Renal cortex interstitium (tissue), 11 donors: ENCODE results near the gene IYD. TPM values are rescaled to one million over a fixed set of nuclear protein-coding genes. Genes with fewer than 3 reads are reported as not detected.
A peak's percentile ranks its signal among the peaks of the same experiment; 100 is the strongest.

Source experiments
- DNase-seq, 11 donors: peaks; one replicate each; pipeline ENCODE4 v3.0.0-alpha.2; 2013; ENCODE audit warnings: low read depth in 9 of 11, low spot score in 4 of 11; ENCODE audit errors: extremely low read depth in 1 of 11
- polyA plus RNA-seq, 3 donors: library from polyadenylated mRNA; unstranded; fragments of 120-200 nt; gene quantifications; one replicate each; pipeline ENCODE4 v1.2.1, GENCODE V29; 2013; ENCODE audit not compliant: insufficient read length in 3 of 3

The IYD gene
- polyA plus RNA-seq, 3 donors, result 4.0 to 8.2 (median 4.6) TPM

- DNase-seq, result no peak
Observed at GRCh38 chr6:150380256-150380655, 11.4 kb downstream of the IYD start.

- no peak for DNase-seq
Observed at GRCh38 chr6:150382171-150382570, 13.4 kb downstream of the IYD start.

- DNase-seq, result no peak
Observed at GRCh38 chr6:150391414-150391813, 22.6 kb downstream of the IYD start.

GRCh38 chr6:150391890-150392289 is 23.1 kb downstream of the IYD start:
- no peak for DNase-seq

GRCh38 chr6:150392452-150393220 is 23.8 kb downstream of the IYD start:
- DNase-seq, result no peak

GRCh38 chr6:150394053-150394898 is 25.5 kb downstream of the IYD start:
- no peak for DNase-seq

- no peak for DNase-seq
Observed at GRCh38 chr6:150394899-150395295, 26.1 kb downstream of the IYD start.

GRCh38 chr6:150395388-150396009 is 26.7 kb downstream of the IYD start:
- peak in 3 of 11 donors; percentile 53 to 72 (median 58) for DNase-seq

- DNase-seq, result peak; percentile 73 to 95 (median 90)
Observed at GRCh38 chr6:150403458-150404246, 34.8 kb downstream of the IYD start.

GRCh38 chr6:150406948-150407347 is 38.1 kb downstream of the IYD start:
- no peak for DNase-seq

GRCh38 chr6:150408842-150409241 is 40.0 kb downstream of the IYD start:
- DNase-seq, result no peak

GRCh38 chr6:150409576-150410066 is 40.8 kb downstream of the IYD start:
- peak in 1 of 11 donors; percentile 47 for DNase-seq

- DNase-seq, result peak in 3 of 11 donors; percentile 39 to 56 (median 49)
Observed at GRCh38 chr6:150410399-150410798, 41.6 kb downstream of the IYD start.

GRCh38 chr6:150410906-150411305 is 42.1 kb downstream of the IYD start:
- no peak for DNase-seq

- DNase-seq, result no peak
Observed at GRCh38 chr6:150412221-150412620, 43.4 kb downstream of the IYD start.

- DNase-seq, result no peak
Observed at GRCh38 chr6:150413198-150413597, 44.4 kb downstream of the IYD start.

- DNase-seq, result no peak
Observed at GRCh38 chr6:150413781-150414281, 45.0 kb downstream of the IYD start.

- no peak for DNase-seq
Observed at GRCh38 chr6:150416128-150416527, 47.3 kb downstream of the IYD start.

GRCh38 chr6:150417250-150417649 is 48.4 kb downstream of the IYD start:
- DNase-seq, result no peak
